ENCODE data around the gene TGFBR3L.
"Not testable (repeated sequence)": the region's sequence is repeated elsewhere in the genome, so short reads cannot be mapped to it uniquely, and the experiment has no call there.

Gene TGFBR3L

GRCh38 chr19:7930765-7931164 is 16.1 kb downstream of the TGFBR3L start:
- DNase-seq, result no peak

- DNase-seq, result no peak
Observed at GRCh38 chr19:7931221-7932061, 16.8 kb downstream of the TGFBR3L start.

- DNase-seq, result no peak
Observed at GRCh38 chr19:7932276-7932929, 17.8 kb downstream of the TGFBR3L start.

- no peak for DNase-seq
Observed at GRCh38 chr19:7932930-7933300, 18.3 kb downstream of the TGFBR3L start.

DNA sequence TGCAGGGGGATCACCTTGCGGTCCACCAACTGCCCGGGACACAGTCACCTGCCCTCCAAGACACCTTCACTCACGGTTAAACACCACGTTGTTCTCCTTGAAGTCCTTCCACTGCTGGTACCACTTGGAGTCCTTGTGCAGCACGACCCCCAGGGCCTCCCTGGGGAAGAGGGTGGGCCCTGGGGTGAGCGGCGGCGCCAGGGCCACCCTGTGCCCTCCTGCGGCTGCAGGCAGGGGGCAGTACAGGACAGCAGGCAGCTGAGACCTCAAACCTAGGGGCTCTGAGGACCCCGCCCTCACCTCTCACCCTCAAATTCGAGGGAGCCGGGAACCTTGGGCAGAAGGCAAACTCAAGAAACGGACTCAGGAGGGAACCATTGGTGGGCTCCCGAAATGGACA is 18.8 kb downstream of the TGFBR3L start:
- no peak for DNase-seq

- no peak for DNase-seq
Observed at GRCh38 chr19:7933828-7934725, 19.4 kb downstream of the TGFBR3L start.

DNA sequence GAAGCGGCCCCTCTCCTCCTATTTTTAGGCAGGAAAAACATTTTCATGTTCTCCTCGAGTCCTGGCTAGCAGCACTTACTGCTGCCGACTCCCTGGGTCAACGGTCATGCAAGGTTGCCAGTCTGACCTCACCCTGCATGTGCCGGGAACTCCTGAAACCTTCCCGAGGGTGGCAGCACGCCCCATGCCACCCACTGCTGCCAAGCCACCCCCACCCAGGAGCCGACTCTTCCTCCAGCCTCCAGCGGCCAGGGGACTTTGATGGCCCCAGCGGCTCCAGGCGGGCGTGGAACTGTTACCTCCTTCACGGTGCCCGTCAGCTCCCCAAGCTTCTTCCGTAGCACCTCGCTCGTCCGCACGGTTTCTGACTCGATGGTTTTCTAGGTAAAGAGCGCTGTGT is 20.1 kb downstream of the TGFBR3L start:
- DNase-seq, result no peak

DNA sequence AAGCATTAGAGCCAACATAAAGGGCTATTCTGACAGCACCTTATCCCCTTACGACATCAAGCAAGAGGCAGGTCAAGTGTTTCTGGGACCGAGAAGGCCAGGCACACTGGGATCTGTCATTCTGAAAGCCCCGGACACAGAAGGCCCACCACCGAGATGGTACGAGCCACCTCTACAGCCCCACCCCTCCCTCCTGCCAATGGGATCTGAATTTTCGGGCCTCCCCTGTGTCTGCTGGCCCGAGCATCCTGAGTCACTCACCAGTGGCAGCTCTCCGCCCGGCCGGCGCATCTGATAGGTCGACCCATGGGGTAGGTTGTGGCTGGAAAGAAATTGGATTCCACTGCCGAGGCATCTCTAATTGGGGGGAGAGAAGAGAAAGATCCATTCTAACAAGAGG is 26.2 kb downstream of the TGFBR3L start:
- no peak for DNase-seq

- DNase-seq, result no peak
Observed at GRCh38 chr19:7941895-7942596, 27.4 kb downstream of the TGFBR3L start.

DNA sequence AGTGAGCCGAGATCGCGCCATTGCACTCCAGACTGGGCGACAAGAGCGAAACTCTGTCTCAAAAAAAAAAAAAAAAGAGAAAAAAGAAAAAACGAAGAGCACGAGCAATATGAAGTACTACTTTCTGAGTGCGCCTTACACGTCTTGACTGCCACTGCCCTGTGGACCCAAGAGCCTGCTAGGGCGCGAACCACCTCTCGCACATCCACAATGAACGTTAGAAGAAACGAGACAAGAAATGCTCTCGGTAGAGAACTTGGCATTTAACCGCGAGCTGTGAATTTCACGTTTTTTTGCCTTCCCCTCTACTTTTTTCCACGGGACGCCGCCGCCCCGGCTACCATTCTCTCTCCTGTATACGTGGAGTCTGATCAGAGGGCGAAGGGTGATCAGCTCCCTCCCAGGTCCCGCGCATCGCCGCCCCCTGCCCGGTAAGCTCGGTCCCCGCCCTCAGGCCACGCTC is 28.4 kb downstream of the TGFBR3L start:
- DNase-seq, result no peak

- DNase-seq, result peak; percentile 98
Observed at GRCh38 chr19:7943444-7944176, 29.0 kb downstream of the TGFBR3L start, which contains the start of gene TIMM44. TIMM44 (minus strand) TSS chr19:7943666; CDS start chr19:7943651, 15 bp downstream.

- peak; percentile 78 for DNase-seq
Observed at GRCh38 chr19:7944177-7944761, 29.6 kb downstream of the TGFBR3L start.

DNA sequence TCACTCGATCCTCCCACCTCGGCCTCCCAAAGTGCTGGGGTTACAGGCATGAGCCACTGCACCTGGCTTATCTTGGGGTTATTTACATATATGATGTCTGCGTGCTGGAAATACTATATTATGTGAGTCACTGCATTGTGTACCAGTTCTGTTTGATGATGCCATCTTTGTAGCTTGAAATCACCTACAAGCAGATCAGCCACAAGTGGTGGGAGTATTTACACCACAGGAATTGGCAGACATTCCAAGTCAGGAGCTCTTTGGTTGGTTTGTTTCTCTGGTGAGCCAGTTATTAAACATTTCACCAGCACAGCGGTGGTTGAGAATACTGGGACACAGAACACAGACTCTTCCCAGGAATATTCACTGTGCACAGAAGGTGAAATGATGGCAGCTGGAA is 33.3 kb downstream of the TGFBR3L start:
- DNase-seq, result no peak

GRCh38 chr19:7953060-7953459 is 38.4 kb downstream of the TGFBR3L start:
- DNase-seq, result peak; percentile 10

- DNase-seq, result no peak
Observed at GRCh38 chr19:7953576-7953975, 38.9 kb downstream of the TGFBR3L start.

DNA sequence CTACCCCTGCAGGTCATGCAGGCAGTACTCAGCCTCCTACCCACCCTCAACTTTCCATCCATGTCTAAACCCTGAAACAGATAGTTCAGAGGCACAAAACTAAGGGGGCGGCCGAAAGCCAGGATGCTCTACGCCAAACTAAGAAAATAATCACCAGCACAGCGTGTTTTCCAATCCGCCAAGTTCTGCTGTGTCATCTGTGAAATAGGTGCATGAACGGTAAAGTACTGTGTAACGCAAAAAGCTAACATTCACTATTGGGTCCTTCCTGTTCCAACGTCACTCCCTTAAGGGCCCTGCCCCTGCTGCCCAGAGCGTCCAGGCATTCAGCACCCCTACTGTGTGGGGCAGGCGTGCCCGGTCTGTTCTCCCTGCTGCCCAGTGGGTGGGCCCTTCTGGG is 41.1 kb downstream of the TGFBR3L start:
- no peak for DNase-seq

DNA sequence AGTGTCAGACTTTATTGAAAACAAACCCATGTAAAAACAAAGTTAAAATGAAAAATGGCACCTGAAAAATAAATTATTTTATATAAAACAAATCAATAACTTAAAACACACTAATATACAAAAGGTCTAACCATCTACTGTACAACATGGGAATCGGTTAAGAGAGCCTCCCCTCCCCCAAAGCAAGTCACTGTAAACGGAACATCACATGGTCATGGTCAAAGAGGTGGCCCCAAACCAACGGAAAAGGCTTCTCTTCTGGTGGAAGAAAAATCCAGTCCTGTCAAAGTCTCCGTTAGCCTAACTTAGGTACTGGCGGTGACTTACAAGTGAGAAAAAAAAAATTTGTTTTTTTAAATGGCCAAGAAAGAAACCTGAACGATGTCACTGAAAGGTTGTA is 44.6 kb downstream of the TGFBR3L start:
- no peak for DNase-seq

GRCh38 chr19:7961082-7961481 is 46.5 kb downstream of the TGFBR3L start:
- DNase-seq, result not testable (repeated sequence)

GRCh38 chr19:7961920-7962626 is 47.4 kb downstream of the TGFBR3L start:
- no peak for DNase-seq

- DNase-seq, result no peak
Observed at GRCh38 chr19:7962644-7963268, 48.1 kb downstream of the TGFBR3L start.
